GM19099 (cell line): ENCODE results near the gene TSPAN5.

Experiments used
- POLR2A ChIP-seq: IDR thresholded peaks from 3 replicates; pipeline ENCODE4 v1.6.1; 2011; ENCODE audit warnings: low read depth; ENCODE audit not compliant: insufficient read length; ENCODE audit errors: extremely low read depth

The TSPAN5 gene

DNA sequence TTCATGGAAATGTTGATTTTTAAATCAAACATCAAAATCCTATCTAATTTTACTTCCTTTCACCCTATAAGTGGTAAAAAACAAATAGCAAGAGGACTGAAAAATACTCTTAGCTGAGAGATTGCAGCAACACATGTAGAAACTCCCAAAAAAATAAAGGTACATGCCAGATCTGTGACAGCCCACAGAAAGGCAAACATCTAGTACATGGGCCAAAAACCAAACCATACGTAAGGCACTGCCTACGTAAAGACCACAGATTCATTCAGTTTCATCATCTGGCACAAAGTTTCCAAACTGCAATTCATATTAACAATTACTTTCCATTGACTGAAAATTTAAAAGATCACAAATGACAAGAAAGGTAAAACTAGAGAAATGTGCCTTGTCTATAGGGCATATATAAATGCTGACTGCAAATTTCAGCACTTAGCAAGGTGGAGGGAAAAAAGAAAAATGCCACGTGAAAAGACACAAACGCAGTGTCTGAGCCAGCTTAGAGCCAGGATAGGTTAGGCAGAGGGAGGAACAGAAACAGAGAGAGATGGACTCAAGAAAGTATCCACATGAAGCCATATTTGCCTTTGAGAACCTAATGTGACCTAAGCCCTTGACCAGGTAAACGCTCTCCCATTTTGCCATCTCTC lies 88.1 kb downstream of the TSPAN5 start:
- TF ChIP-seq POLR2A: no peak

DNA sequence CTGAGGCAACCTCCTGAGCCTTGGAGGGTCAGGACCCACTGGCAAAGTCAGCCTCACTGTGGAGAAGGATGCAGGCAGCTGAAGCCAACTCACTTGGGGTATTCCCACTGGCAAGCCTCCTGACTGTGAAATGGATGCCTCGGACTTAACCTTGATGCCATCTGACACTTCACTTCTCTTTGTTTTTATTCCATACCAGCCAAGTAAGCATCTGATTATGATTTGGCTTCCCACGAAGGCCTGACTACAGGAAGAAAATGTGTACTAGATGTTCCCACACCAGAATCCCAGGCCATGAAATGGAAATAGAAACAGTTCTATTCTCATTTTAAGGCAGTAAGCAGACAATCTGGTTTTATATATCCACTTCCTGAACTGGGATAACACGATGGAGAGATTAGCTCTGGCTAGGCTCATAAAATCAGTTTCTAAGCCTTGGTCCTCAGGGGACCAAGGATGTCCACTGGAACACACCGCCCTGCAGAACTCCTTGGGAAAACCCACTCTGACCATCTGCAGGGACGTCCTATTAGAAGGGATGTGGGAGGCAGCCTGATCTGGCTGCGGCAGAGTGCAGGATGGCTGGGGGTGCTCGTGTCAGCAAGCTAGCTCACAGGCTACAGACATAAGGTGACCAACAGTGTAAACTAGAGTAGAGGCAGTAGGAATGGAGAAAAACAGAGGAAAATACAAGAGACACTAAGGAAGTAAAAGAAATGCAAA lies 89.3 kb downstream of the TSPAN5 start:
- no peak for TF ChIP-seq POLR2A

DNA sequence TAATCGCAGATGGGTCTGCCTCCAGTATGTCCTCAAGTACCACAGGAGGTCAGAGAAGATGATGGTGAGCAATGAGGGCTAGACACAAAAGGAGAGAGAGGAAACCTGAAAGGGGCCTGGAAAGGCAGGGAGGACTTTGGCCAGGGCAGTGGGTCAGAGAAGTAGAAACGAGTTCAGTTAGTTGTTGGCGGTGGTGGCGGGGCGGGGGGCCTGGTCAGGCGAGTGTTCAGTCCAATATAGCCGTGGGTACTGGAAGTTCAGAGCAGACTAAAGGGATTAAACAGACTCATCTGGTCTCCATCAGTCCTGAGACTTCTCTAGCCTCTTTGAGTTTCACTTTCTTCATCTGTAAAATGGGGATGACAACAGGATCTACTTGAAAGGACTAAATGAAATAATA lies 90.8 kb downstream of the TSPAN5 start:
- TF ChIP-seq POLR2A: no peak

DNA sequence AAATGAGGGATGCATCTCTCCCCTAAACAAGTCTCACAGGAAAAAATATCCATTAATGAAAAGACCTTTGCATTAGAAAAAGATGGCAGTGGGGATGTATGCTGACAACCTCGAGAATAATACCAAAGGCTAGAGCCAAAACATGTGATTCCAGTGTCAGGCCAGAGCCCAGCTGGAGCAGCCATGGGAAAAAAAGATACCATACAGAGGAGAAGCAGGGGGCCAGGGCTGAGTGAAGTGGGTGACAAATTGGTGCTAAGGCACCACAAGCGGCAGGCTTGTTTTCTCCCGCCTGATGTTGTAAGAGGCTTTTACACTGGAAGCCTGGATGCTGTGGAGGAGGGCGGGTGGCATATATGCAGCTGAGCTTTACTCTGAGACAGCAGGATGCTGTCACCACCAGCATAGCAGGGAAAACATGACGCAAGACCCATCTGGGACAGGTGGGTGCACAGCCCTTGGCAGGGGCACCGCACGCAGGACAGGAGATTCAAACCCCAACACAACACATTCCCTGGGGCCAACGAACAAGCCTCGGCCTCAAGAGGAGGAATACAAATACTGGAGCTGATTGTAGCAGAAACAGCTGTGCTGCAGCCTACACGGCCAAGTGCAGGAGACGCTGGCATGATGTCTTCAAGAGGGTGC lies 91.9 kb downstream of the TSPAN5 start:
- TF ChIP-seq POLR2A: no peak

DNA sequence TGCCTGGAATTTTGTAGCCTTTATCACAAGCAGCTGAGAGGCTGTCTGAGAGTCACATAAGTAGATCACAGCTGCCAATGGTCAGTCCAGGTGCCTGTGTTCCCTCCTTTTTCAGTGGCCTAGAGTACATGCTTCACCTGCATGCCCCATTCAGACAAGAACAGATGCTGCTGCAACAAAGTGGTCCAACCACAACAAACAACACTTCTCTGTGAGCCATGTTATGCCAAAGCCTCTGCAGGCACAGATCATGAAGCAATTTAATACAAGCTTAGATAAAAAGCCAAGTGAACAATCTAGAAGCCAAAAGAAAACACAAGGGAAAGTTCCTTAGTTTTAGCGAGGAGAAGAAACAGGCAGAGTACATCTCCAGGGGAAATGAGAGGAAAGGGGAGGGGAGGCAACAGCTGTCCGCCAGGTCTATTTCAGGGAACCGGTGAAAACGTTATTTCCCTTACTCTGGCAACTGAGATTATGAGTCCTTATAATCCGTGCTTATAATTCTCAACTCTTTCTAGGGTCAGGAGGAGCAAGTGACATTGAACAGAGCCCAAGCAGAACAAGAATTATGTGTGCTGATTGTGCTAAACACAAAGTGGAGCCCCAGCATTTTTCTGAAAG lies 92.6 kb downstream of the TSPAN5 start:
- no peak for TF ChIP-seq POLR2A

DNA sequence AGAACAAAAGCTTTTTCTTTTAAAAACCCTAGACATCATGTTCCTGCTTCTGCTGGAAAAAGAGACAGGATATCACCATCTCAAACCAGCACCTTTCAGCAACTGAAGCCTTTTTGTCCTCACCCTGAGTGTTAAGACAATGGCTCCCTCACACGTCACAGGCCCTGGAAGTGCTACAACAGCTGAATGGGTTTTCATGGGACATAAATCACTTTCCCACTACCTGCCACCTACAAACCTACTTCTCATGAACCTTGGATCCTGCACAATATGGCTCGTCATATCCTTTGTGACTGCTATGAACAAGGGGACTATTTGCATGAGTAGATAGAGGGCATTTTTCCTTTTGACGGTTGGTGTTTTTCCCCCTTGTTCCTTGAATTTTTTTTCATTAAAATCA lies 93.6 kb downstream of the TSPAN5 start:
- TF ChIP-seq POLR2A: no peak

DNA sequence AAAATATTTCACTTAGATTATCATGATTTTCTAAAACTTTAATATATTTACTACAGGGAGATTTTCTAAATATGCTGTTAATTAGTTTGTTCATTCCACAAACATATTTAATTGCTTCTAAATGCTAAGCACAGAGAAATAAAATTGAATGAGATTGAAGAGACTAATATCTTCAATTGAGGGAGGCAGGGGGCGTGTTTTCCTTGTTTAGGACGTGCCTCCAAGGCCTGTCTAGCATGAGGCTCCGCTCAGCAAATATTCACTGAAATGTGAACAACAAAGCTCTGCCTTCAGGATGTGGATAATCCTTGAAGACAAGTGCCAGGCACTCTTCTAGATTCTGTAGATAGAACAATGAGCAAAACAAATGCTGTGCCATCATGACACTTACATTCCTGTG lies 98.1 kb downstream of the TSPAN5 start:
- TF ChIP-seq POLR2A: no peak

DNA sequence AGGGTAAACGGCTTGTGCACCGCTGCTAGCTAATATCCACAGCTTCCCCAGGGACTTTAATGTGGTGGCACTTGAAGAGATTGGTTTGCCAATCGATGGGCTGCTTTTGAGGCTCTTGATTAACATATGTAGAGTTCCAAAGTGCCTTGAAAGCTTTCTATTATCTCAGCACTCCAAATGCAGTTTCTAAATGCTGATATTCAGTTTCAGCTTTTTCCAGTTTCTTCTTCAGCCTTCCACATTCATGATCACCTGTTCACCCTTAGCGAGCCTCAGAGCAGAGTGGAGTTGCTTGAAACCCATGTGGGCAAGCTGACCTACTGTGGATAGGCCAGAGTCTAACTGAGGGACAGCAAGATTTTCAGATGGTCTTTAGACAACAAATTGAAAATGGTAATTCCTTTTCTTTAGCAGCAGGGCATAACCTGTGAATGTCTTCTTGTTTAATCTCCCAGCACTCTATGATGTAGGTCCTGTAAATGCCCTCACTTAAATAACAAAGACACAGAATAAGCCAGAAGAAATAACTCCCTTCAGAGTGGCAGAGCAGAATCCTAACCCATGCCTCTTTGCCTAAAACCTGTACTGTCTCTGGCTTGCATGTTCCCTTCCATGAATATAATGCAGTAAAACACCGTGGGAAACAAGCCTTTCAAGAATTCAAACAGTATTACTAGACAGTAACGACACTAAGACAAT lies 99.8 kb downstream of the TSPAN5 start:
- no peak for TF ChIP-seq POLR2A

DNA sequence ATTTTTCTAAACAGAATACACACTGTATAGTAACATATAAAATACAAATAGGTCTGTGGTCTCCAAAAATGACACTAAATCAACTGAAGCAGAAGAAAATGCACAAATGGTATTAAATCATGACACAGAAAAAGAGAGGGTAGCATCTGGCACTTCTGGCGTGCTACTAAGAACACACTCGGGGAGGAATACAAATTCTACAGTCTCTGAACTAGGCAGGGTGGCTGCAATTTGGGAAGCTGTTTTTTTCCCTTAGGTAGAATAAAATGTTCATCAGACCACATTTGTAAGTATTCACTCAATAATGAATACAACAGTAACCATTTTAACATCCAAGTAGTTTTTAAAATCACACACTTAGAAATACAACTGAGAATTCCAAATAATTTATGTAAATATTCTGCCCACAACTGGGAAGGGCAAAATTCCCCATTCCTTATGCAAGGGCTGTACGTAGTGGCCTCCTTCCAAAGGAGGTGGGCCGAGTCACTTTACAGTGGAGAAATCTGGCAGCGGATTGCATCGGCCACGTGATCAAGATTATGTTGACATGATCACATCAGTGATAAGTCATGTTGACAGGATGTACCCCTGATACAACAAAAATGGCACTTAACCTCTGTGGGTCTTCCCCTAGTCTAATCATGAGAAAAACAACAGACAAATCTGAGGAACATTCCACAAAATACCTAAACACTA lies 101.1 kb downstream of the TSPAN5 start:
- TF ChIP-seq POLR2A: no peak

DNA sequence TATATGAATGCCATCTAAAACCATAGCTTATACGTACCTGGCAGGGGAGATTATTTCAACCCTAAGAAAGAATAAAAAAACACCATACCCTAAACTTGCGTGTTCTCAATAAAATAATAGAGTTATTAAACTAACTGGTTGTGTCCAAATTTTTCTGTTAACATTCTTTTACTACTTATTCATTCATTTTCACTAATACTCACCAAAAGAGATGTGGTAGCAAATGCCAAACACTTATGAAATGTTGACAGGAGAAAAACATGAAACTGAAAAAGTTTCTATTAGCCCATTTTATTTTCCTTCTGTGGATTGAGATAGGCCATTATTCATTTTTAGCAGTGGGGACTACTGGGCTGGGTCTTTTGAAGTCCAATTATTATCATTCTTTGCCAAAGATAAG lies 102.0 kb downstream of the TSPAN5 start:
- no peak for TF ChIP-seq POLR2A

DNA sequence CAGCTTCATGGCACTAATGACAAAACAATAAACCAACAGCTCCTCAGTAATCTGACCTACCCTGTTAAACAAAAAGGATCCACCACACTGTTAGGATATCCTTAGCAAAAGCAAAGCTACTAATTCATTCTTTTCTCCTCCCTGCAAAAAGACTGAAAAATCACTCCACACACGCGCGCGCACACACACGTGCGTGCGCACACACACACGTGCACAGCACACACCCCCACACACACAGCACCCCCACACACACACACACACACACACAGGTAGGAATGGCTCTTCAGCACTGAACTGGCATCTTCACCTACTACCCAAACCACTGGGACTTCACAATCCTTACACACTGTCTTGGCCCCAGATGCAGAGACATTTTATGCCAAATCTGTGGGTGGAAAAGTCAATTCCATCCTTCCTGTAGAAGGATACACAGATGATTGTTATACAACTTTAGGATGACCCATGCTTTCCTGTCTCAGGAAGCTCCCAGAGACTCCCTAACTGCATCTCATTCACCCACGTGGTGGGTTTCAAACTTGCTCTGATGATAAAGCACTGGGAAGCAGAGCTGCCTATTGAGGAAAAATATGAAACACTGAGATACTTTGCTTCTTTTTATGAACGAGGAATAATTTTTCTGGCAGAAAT lies 102.5 kb downstream of the TSPAN5 start:
- no peak for TF ChIP-seq POLR2A

DNA sequence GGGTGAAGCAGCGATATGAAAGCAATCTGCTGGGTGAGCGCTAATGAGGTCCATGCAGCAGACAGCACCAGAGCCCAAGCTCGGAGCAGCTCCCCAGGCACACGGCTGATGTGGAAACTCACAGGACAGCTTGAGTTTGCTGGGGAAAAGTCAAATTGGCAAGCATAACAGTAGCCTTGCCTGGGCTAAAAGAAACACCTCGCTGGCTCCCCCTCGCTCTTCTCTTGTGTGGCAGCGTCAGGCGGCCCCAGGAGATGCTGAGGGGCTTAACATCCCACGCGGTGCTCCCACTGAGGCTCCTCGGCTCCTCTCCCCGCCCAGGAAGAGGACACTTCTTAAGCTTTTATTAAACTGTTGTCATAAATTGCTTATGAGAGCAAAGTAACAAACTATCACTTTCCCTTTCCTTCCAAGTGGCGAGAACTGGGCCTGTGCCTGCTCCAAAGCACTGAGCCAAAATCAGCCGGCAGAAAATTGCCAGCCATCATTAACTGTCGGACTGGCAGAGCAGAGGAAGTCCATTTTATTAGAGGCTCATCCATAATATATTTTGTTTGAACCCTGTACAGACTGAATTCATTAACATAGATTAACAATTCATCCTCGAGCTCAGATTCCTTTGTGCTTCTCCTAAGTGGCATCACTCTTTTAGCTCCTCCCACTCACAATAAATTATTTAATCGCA lies 111.4 kb downstream of the TSPAN5 start:
- TF ChIP-seq POLR2A: no peak

DNA sequence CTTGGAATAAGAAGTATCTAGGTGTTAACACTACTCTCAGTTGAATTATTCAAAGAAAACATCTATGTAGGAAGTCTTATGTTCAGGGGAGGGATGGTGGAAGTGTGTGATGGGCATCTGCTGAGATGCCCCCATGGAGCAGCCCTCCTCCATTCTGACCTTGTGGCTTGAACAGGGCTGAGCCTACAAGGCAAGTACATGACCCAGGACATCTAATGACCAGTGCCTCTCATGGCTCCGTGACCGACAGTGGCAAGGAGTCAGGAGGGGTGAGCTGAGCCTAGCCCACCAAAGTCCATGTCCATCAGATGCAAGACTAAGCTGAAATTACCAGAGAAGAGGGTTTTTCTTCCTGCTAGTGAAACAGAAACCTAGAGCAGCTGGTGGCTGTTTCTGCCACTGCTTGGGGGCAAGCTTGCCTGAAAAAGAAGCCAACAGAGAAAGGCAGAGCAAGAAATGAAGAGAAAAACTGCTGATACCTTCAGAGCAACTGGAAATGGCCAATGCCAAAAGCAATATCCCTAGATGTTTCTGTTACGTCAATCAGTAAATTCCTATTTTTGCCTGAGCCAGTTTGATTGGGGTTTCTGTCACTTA lies 113.5 kb downstream of the TSPAN5 start:
- TF ChIP-seq POLR2A: no peak
